HepG2 (cell line): ENCODE measurements around the gene UBAP2. TPM values are rescaled to one million over a fixed set of nuclear protein-coding genes. Genes with fewer than 3 reads are reported as not detected.

Experiments used
- ATAC-seq: fragments of 200-7000 bp; cut with Tn5 transposase; 3 replicates; pipeline ENCODE4 v1.9.1; 2020; ENCODE audit warnings: mild to moderate bottlenecking, moderate library complexity
- BruUV-seq: library from RNA; stranded (reverse); fragments of 400-500 nt; replicated peaks from 2 replicates; lab custom pipeline; 2021; lab: Mats Ljungman, UMichigan
- CTCF ChIA-PET: fragments of 300-600 bp; formaldehyde crosslinking; extraction: SDS; loops from one replicate; lab custom pipeline; 2021; ENCODE audit warnings: low total read pairs, inconsistent platforms, low intra/inter-chr PET ratio; lab: Yijun Ruan, JAX
- POLR2A ChIA-PET: fragments of 350-600 bp; sonication (Branson Sonifier 250); formaldehyde crosslinking; loops from one replicate; lab custom pipeline; 2020; ENCODE audit warnings: antibody characterized with exemption, inconsistent platforms; lab: Yijun Ruan, JAX
- DNase-seq: peaks from one replicate; pipeline ENCODE4 v3.0.0-alpha.2; 2015; ENCODE audit warnings: low spot score
- FAIRE-seq: peaks from 3 replicates; lab custom pipeline; 2011; peaks lifted over from hg19 to GRCh38; lab: Jason Lieb, UNC
- H2AFZ ChIP-seq: one replicate; pipeline ENCODE4 v1.6.1; 2011; ENCODE audit warnings: low read length, inconsistent platforms
- H3K27ac ChIP-seq: fragments of 300-600 bp; 3 replicates; pipeline ENCODE4 v1.8.0; 2011; ENCODE audit warnings: mixed run types, mild to moderate bottlenecking, mixed read lengths, low read length, inconsistent platforms; ENCODE audit not compliant: insufficient read depth; ENCODE audit errors: extremely low read length
- H3K27me3 ChIP-seq, 2 experiments: fragments of 200-600 bp in 1 of 2; 2 replicates in 1 of 2; 3 replicates in 1 of 2; pipeline versions ENCODE4 v1.6.0 to v1.8.0; 2011; ENCODE audit warnings: low read length in 2 of 2, mild to moderate bottlenecking in 2 of 2, moderate library complexity in 2 of 2, inconsistent platforms in 1 of 2; ENCODE audit not compliant: insufficient read depth in 2 of 2, control insufficient read depth in 1 of 2
- H3K36me3 ChIP-seq, 2 experiments: fragments of 200-600 bp in 1 of 2; replicated peaks in 1 of 2; 2 replicates in 1 of 2; 3 replicates in 1 of 2; pipeline versions ENCODE4 v1.5.1 to v1.8.0; 2011; ENCODE audit warnings: low read length in 2 of 2, inconsistent platforms in 1 of 2; ENCODE audit not compliant: insufficient read depth in 2 of 2, control insufficient read depth in 1 of 2
- H3K4me1 ChIP-seq: 2 replicates; pipeline ENCODE4 v1.5.1; 2012; ENCODE audit warnings: low read length, inconsistent platforms; ENCODE audit not compliant: insufficient read depth
- H3K4me2 ChIP-seq: 2 replicates; pipeline ENCODE4 v1.6.0; 2011; ENCODE audit warnings: low read depth, low read length, inconsistent platforms
- H3K4me3 ChIP-seq, 3 experiments: fragments of 200-600 bp in 1 of 3; sonication (generic), shearing (Covaris generic) in 1 of 3; replicated peaks in 1 of 3; 2 replicates each; pipeline ENCODE4 v1.5.1; 2011 to 2016; ENCODE audit warnings: low read length in 3 of 3, inconsistent platforms in 2 of 3, low read depth in 2 of 3, mild to moderate bottlenecking in 2 of 3, control low read depth in 1 of 3, mixed read lengths in 1 of 3; ENCODE audit not compliant: insufficient read depth in 1 of 3
- H3K79me2 ChIP-seq: one replicate; pipeline ENCODE4 v1.6.1; 2011; ENCODE audit warnings: low read length, inconsistent platforms; ENCODE audit not compliant: insufficient read depth
- H3K9ac ChIP-seq: 2 replicates; pipeline ENCODE4 v1.6.0; 2011; ENCODE audit warnings: mild to moderate bottlenecking, low read depth, low read length, inconsistent platforms; ENCODE audit not compliant: insufficient read depth
- H3K9me3 ChIP-seq: 2 replicates; pipeline ENCODE4 v1.5.1; 2012; ENCODE audit warnings: mild to moderate bottlenecking, low read length
- H4K20me1 ChIP-seq: 2 replicates; pipeline ENCODE4 v1.6.0; 2011; ENCODE audit warnings: inconsistent platforms, mild to moderate bottlenecking, low read length, moderate library complexity; ENCODE audit not compliant: insufficient read depth
- DNMT3B ChIP-seq: conservative IDR thresholded peaks from 2 replicates; pipeline ENCODE4 v1.6.1; 2016; ENCODE audit warnings: missing biosample characterization, control low read depth
- GATAD1 ChIP-seq: IDR thresholded peaks from 2 replicates; pipeline ENCODE4 v1.6.1; 2016; ENCODE audit warnings: missing genetic modification reagents, missing compliant biosample characterization
- HMG20A ChIP-seq: IDR thresholded peaks from 2 replicates; pipeline ENCODE4 v1.6.1; 2016; ENCODE audit warnings: borderline replicate concordance
- SOX5 ChIP-seq: IDR thresholded peaks from 2 replicates; pipeline ENCODE4 v1.6.1; 2016; ENCODE audit warnings: borderline replicate concordance
- ZMAT3 ChIP-seq: sonication (generic); formaldehyde crosslinking; conservative IDR thresholded peaks from 2 replicates; pipeline ENCODE4 v1.7.0; 2021; ENCODE audit warnings: missing genetic modification reagents
- ZNF124 ChIP-seq: sonication (generic); formaldehyde crosslinking; IDR thresholded peaks from 2 replicates; pipeline ENCODE4 v1.4.0; 2020; ENCODE audit warnings: missing genetic modification reagents
- ZNF570 ChIP-seq: sonication (generic); formaldehyde crosslinking; IDR thresholded peaks from 2 replicates; pipeline ENCODE4 v1.4.0; 2020; ENCODE audit warnings: mild to moderate bottlenecking, missing genetic modification reagents, borderline replicate concordance
- WGBS: methylation state at CpG from one replicate; pipeline ENCODE4 v1.1.6; 2017; ENCODE audit warnings: low lambda C conversion rate; 5-methylcytosine and 5-hydroxymethylcytosine counted together
- in situ Hi-C: cut with HindIII; loops from 2 replicates; pipeline ENCODE4 v1.10.0; 2017; ENCODE audit warnings: low pct_unique_long_range_greater_than_20kb; ENCODE audit not compliant: extremely low pct_ligation_motif_present
- intact Hi-C: fragments of 100-400 bp; cut with micrococcal nuclease; formaldehyde crosslinking; loops from one replicate; pipeline ENCODE4 v1.10.0; 2022; ENCODE audit not compliant: unreplicated experiment
- polyA plus RNA-seq, 8 experiments: library from polyadenylated mRNA; depleted of rRNA in 3 of 8; stranded (reverse) in 7 of 8; unstranded in 1 of 8; fragments of >200 nt; fragmentation: Illumina TruSeq in 4 of 8; extraction: Trizol in 4 of 8; gene quantifications; 2 replicates each; pipeline versions ENCODE4 v1.2.1 to v1.2.3, GENCODE V29; 2011 to 2016; ENCODE audit warnings: low read depth in 4 of 8, missing spikeins in 1 of 8, mixed read lengths in 1 of 8; ENCODE audit not compliant: insufficient read depth in 1 of 8
- total RNA-seq, 5 experiments: library from RNA; depleted of rRNA; stranded (reverse); fragments of >200 nt; fragmentation: Illumina TruSeq; extraction: Trizol; gene quantifications; 2 replicates each; pipeline ENCODE4 v1.2.3, GENCODE V29; 2016; ENCODE audit warnings: low read depth in 1 of 5
- TF ChIP-seq, protein P1 (sequence below): sonication (generic); formaldehyde crosslinking; IDR thresholded peaks from 2 replicates; pipeline ENCODE4 v1.4.0; 2020; ENCODE audit warnings: missing genetic modification reagents, borderline replicate concordance
- TF ChIP-seq, protein P2 (sequence below): IDR thresholded peaks from 2 replicates; pipeline ENCODE4 v1.6.1; 2016; ENCODE audit warnings: missing compliant biosample characterization, missing genetic modification reagents, borderline replicate concordance

UBAP2 gene
- total and polyA plus RNA-seq, 2 of the 13 experiments (the other 11 are each of a cell fraction or from before 2014, with no cell fraction given): 19.0 to 22.0 TPM

GRCh38 chr9:33956544-33956943, 92.1 kb downstream of the UBAP2 start:
- no peak overlapping the region for H3K9ac ChIP-seq
- H3K27me3 ChIP-seq: no peaks in the 10 kb centered on the region
- no TSS peak for BruUV-seq
- ChIA-PET CTCF (no interaction called here), POLR2A (no interaction called here)
- no peak overlapping the region for H3K27ac ChIP-seq
- TF ChIP-seq, protein P1, sequence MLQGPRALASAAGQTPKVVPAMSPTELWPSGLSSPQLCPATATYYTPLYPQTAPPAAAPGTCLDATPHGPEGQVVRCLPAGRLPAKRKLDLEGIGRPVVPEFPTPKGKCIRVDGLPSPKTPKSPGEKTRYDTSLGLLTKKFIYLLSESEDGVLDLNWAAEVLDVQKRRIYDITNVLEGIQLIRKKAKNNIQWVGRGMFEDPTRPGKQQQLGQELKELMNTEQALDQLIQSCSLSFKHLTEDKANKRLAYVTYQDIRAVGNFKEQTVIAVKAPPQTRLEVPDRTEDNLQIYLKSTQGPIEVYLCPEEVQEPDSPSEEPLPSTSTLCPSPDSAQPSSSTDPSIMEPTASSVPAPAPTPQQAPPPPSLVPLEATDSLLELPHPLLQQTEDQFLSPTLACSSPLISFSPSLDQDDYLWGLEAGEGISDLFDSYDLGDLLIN (CRISPR knock-in tag): no peak
- TF ChIP-seq HMG20A (CRISPR knock-in tag): no peak
- TF ChIP-seq ZMAT3 (CRISPR knock-in tag): no peak
- TF ChIP-seq DNMT3B: no peak
- TF ChIP-seq SOX5 (CRISPR knock-in tag): no peak
- no peak for TF ChIP-seq ZNF124
- TF ChIP-seq, protein P2, sequence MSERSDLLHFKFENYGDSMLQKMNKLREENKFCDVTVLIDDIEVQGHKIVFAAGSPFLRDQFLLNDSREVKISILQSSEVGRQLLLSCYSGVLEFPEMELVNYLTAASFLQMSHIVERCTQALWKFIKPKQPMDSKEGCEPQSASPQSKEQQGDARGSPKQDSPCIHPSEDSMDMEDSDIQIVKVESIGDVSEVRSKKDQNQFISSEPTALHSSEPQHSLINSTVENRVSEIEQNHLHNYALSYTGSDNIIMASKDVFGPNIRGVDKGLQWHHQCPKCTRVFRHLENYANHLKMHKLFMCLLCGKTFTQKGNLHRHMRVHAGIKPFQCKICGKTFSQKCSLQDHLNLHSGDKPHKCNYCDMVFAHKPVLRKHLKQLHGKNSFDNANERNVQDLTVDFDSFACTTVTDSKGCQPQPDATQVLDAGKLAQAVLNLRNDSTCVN (CRISPR knock-in tag): no peak
- no peak for TF ChIP-seq ZNF570 (CRISPR knock-in tag)
- TF ChIP-seq GATAD1 (CRISPR knock-in tag): no peak
- H4K20me1 ChIP-seq: no peaks in the 10 kb centered on the region
- no peak for DNase-seq
- peaks cover 9 to 59% of the 10 kb centered on the region in 2 experiments for H3K36me3 ChIP-seq
- in situ Hi-C loops (no loop called here), intact Hi-C loops (no loop called here)
- no peaks in the 10 kb centered on the region for H3K4me1 ChIP-seq
- H2AFZ ChIP-seq: no peak overlapping the region
- no peak overlapping the region for H3K4me2 ChIP-seq
- ATAC-seq: no peak
- 96% methylated on average over 4 of the region's 4 CpGs for WGBS
- H3K9me3 ChIP-seq: no peaks in the 10 kb centered on the region
- H3K4me3 ChIP-seq: no peak overlapping the region
- no peak for FAIRE-seq
- no peaks in the 10 kb centered on the region for H3K79me2 ChIP-seq
